Psoas muscle (tissue), 8 donors: ENCODE data around the gene LYRM1. TPM values are rescaled to one million over a fixed set of nuclear protein-coding genes. Genes with fewer than 3 reads are reported as not detected.

Source experiments
- ATAC-seq, 4 donors: fragments of 200-7000 bp; cut with Tn5 transposase; one replicate each; pipeline ENCODE4 v1.9.1; 2020; ENCODE audit warnings: moderate library complexity in 3 of 4, mild to moderate bottlenecking in 2 of 4
- DNase-seq, 2 donors: peaks; one replicate each; pipeline ENCODE4 v3.0.0-alpha.2; 2020
- H3K27ac ChIP-seq: fragments of 200-600 bp; one replicate; pipeline ENCODE4 v1.8.0; 2022
- H3K27me3 ChIP-seq, 3 donors: fragments of 200-600 bp in 1 of 3; one replicate each; pipeline versions ENCODE4 v1.6.1 to v1.8.0; 2013 to 2022; ENCODE audit warnings: low read length in 2 of 3, mild to moderate bottlenecking in 2 of 3, moderate library complexity in 1 of 3; ENCODE audit not compliant: insufficient read depth in 3 of 3
- H3K36me3 ChIP-seq, 2 donors: fragments of 200-600 bp in 1 of 2; one replicate each; pipeline versions ENCODE4 v1.6.1 to v1.8.0; 2013 to 2022; ENCODE audit warnings: low read depth in 1 of 2, mild to moderate bottlenecking in 1 of 2, moderate library complexity in 1 of 2; ENCODE audit not compliant: insufficient read depth in 1 of 2
- H3K4me1 ChIP-seq: fragments of 200-600 bp; one replicate; pipeline ENCODE4 v1.8.0; 2022
- H3K4me3 ChIP-seq: fragments of 200-600 bp; one replicate; pipeline ENCODE4 v1.8.0; 2022; ENCODE audit warnings: mild to moderate bottlenecking
- H3K9me3 ChIP-seq: fragments of 200-600 bp; one replicate; pipeline ENCODE4 v1.8.0; 2022
- WGBS, 3 donors: extraction: QIAGEN DNeasy Blood & Tissue Kit; methylation state at CpG; one replicate each; pipeline versions ENCODE4 v1.1.6 to v1.1.7; 2013; 5-methylcytosine and 5-hydroxymethylcytosine counted together
- intact Hi-C, 2 donors: fragments of 100-400 bp; cut with DNase I; formaldehyde crosslinking; loops; one replicate each; pipeline versions ENCODE4 v1.11.0 to v1.14.2; 2022
- polyA plus RNA-seq, 3 donors: library from polyadenylated mRNA; stranded (reverse); fragments of 200-250 nt; gene quantifications; one replicate each; pipeline ENCODE4 v1.2.3, GENCODE V29; 2013
- total RNA-seq, 4 donors: library from RNA; stranded (reverse); fragmentation: NEBNext Ultra II Directional in 2 of 4; extraction: Animal tissue kit (Norgen Biotek cat#: 25700) in 2 of 4; gene quantifications; one replicate each; pipeline versions ENCODE4 v1.2.1 to v1.2.4, GENCODE V29; 2021 to 2023
- TF ChIP-seq, protein P1 (sequence below): fragments of 200-600 bp; IDR thresholded peaks from one replicate; pipeline ENCODE4 v1.8.0; 2022; ENCODE audit warnings: antibody characterized with exemption
- donor health status: healthy with polysubstance abuse.
- donor health status: DM: no; HTN: no; CAD: no; lungs with moderate emphysema.
- donor health status: Bipolar disorder and iron deficiency.
- donor health status: healthy.
- donor health status: DM: yes; HTN: yes; CAD: no.
- donor health status: DM: no; HTN: no; CAD: no.
- donor health status: DM: no; HTN: no; CAD: no.
- donor health status: DM: yes; HTN: yes; CAD: no.

LYRM1 gene
- total and polyA plus RNA-seq, 7 donors = 27.2 to 54.0 (median 37.3) TPM

GRCh38 chr16:20901068-20901435, 481 bp downstream of the LYRM1 start:
- peak in 3 of 4 donors; percentile 1 to 13 (median 8) for ATAC-seq
- no peak for DNase-seq

DNA sequence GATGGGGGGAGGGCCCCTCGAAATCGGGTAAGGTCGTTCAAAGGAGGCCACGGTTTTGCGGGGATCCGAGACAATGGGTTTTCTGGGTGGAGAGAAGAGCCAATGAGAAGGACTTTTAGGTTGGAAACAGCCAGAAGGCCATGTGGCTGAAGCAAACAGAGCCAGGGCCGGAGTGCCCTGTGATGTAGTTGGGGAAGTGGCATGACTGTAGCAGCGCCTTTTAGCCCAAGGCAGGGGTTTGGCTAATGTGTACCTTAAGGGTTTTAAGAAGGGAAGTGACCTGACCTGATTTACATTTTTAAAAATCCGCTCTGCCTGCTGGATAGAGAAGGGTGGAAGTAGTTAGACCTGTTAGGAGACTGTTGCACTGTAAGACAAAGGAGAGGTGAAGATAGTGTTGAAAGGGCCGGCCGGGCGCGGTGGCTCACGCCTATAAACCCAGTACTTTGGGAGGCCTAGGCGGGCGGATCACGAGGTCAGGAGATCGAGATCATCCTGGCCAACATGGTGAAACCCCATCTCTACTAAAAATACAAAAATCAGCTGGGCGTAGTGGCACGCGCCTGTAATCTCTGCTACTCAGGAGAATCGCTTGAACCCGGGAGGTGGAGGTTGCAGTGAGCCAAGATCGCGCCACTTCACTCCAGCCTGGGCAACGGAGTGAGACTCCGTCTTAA, 1.0 kb downstream of the LYRM1 start:
- H3K4me1 ChIP-seq = peaks cover 52% of the 10 kb centered on the region
- H3K9me3 ChIP-seq = no peaks in the 10 kb centered on the region
- WGBS, 3 donors = 24 to 31% (median 26%) methylated on average over 27 of the region's 27 CpGs
- intact Hi-C loops = loop anchor here (5.0 kb wide), 2 partner anchors 34 to 94 kb away; partner anchors contain the start of genes ERI2 (in 1 of the 2) and REXO5 (in 1 of the 2)
- peaks cover 0 to 2% of the 10 kb centered on the region in 2 donors for H3K36me3 ChIP-seq
- peak overlapping the region; percentile 91 for H3K4me3 ChIP-seq
- DNase-seq (peak; percentile 36 to 67), ATAC-seq (peak in 3 of 4 donors; percentile 16 to 30 (median 26))
- no peaks in the 10 kb centered on the region for H3K27me3 ChIP-seq
- peak overlapping the region; percentile 96 for H3K27ac ChIP-seq
- TF ChIP-seq, protein P1, sequence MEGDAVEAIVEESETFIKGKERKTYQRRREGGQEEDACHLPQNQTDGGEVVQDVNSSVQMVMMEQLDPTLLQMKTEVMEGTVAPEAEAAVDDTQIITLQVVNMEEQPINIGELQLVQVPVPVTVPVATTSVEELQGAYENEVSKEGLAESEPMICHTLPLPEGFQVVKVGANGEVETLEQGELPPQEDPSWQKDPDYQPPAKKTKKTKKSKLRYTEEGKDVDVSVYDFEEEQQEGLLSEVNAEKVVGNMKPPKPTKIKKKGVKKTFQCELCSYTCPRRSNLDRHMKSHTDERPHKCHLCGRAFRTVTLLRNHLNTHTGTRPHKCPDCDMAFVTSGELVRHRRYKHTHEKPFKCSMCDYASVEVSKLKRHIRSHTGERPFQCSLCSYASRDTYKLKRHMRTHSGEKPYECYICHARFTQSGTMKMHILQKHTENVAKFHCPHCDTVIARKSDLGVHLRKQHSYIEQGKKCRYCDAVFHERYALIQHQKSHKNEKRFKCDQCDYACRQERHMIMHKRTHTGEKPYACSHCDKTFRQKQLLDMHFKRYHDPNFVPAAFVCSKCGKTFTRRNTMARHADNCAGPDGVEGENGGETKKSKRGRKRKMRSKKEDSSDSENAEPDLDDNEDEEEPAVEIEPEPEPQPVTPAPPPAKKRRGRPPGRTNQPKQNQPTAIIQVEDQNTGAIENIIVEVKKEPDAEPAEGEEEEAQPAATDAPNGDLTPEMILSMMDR = no peak

More at GRCh38 chr16:20901068-20901435, 481 bp downstream of the LYRM1 start:
- Histone ChIP-seq H3K27me3 (no peaks in the 10 kb centered on the region), H3K4me3 (peak overlapping the region; percentile 91), H3K36me3 (peaks cover 2 to 8% of the 10 kb centered on the region in 2 donors), H3K27ac (peak overlapping the region; percentile 96), H3K4me1 (peaks cover 46% of the 10 kb centered on the region), H3K9me3 (no peaks in the 10 kb centered on the region)
- intact Hi-C loops = loop anchor here (5.0 kb wide), 2 partner anchors 34 to 94 kb away; partner anchors contain the start of genes ERI2 (in 1 of the 2) and REXO5 (in 1 of the 2)
- WGBS, 3 donors = 0 to 1% (median 0%) methylated on average over 20 of the region's 20 CpGs
- TF ChIP-seq, protein P1 = no peak

DNA sequence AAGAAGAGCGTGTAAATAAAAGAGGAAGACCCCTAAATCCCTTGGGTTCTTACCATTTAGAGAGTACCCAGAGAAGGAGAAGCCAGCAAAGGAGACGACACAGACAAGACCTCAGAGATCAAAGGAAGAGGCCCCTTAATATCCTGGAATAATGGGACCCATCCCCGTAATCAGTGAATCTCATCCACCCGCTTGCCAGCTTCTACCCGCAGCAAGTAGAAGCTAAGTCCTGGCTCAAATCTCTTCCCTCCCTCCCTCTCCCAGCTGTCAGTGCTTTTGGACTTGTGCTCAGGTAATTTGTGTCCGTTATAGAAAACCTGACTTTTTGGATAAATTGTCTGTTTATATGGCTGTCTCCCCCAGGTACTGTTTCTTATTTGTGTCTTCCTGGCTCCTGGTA, 1.9 kb downstream of the LYRM1 start:
- ATAC-seq (no peak), DNase-seq (no peak)
- WGBS, 3 donors = 75 to 84% (median 82%) methylated on average over 6 of the region's 6 CpGs
- H3K4me1 ChIP-seq = peaks cover 60% of the 10 kb centered on the region
- peak overlapping the region; percentile 91 for H3K4me3 ChIP-seq
- H3K9me3 ChIP-seq = no peaks in the 10 kb centered on the region
- H3K27me3 ChIP-seq = no peaks in the 10 kb centered on the region
- TF ChIP-seq, protein P1 = no peak
- H3K36me3 ChIP-seq = no peaks in the 10 kb centered on the region
- H3K27ac ChIP-seq = peak overlapping the region; percentile 96
- intact Hi-C loops = loop anchor here (5.0 kb wide), 2 partner anchors 35 to 95 kb away; partner anchors contain the start of genes ERI2 (in 1 of the 2) and REXO5 (in 1 of the 2)

DNA sequence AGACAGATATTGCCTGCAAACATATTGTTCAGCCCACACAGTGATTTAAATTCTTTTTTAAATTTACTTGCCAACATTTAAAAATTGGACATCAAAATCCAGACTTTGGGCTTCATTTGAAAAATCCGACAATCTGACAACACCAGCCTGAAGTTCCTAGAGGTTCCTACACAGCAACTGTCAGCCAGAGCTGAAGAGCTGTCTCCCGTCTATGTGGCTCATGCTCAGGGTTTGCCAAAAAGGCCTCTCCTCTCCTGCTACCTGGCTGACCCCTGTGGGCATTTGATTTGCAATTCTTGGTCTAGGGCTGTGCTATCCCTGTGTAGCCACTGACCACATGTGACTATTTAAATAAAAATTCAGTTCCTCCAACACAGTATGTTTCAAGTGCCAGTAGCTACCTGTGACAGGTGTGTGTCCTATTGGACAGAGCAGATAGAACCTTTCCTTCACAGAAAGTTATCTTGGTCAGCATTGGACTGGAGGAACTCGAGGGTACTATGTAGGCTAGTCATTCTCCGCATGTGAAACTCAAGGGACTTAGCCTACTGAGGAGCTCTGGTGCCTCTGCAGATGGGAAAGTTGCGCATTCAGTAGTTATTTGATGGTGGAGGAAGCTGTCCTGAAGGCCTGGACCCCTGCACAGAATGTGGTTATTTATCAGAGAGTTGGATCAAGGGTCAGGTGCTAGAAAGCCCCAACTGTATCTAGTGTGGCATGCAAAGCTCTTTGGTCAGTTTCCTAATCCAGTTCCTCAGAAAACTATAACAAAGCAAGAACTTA, 2.7 kb downstream of the LYRM1 start:
- Histone ChIP-seq H3K4me1 (peaks cover 52% of the 10 kb centered on the region), H3K27ac (peak overlapping the region; percentile 47), H3K36me3 (no peaks in the 10 kb centered on the region), H3K9me3 (no peaks in the 10 kb centered on the region), H3K4me3 (no peak overlapping the region), H3K27me3 (no peaks in the 10 kb centered on the region)
- no peak for DNase-seq
- TF ChIP-seq, protein P1 = no peak
- 78 to 91% (median 80%) methylated on average over 5 of the region's 5 CpGs for WGBS, 3 donors
- no peak for ATAC-seq
- intact Hi-C loops = loop anchor here (5.0 kb wide), 2 partner anchors 36 to 96 kb away; partner anchors contain the start of genes ERI2 (in 1 of the 2) and REXO5 (in 1 of the 2)
